Astrocyte (in vitro differentiated cells and primary cell): Measurements from ENCODE around the gene SNX8. TPM values are rescaled to one million over a fixed set of nuclear protein-coding genes. Genes with fewer than 3 reads are reported as not detected.

Experiments
- DNase-seq: peaks from one replicate; pipeline ENCODE4 v3.0.0-alpha.2; 2010; ENCODE audit warnings: low read depth
- FAIRE-seq: peaks from 2 replicates; lab custom pipeline; 2011; peaks lifted over from hg19 to GRCh38; lab: Jason Lieb, UNC
- H2AFZ ChIP-seq: 2 replicates; pipeline ENCODE4 v1.6.0; 2012; ENCODE audit warnings: low read depth, low read length, inconsistent platforms
- H3K27ac ChIP-seq: 2 replicates; pipeline ENCODE4 v1.5.1; 2011; ENCODE audit warnings: low read depth, low read length, inconsistent platforms
- H3K27me3 ChIP-seq: 2 replicates; pipeline ENCODE4 v1.6.0; 2011; ENCODE audit warnings: low read length, inconsistent platforms; ENCODE audit not compliant: insufficient read depth
- H3K36me3 ChIP-seq: 2 replicates; pipeline ENCODE4 v1.5.1; 2011; ENCODE audit warnings: low read length, inconsistent platforms; ENCODE audit not compliant: insufficient read depth
- H3K4me1 ChIP-seq: 2 replicates; pipeline ENCODE4 v1.5.1; 2011; ENCODE audit warnings: low read length, inconsistent platforms; ENCODE audit not compliant: insufficient read depth
- H3K4me2 ChIP-seq: 2 replicates; pipeline ENCODE4 v1.6.0; 2012; ENCODE audit warnings: low read length, inconsistent platforms
- H3K4me3 ChIP-seq: 2 replicates; pipeline ENCODE4 v1.5.1; 2011; ENCODE audit warnings: low read depth, mild to moderate bottlenecking, low read length, inconsistent platforms; ENCODE audit not compliant: insufficient read depth
- H3K79me2 ChIP-seq: 2 replicates; pipeline ENCODE4 v1.6.0; 2012; ENCODE audit warnings: mild to moderate bottlenecking, low read length, inconsistent platforms; ENCODE audit not compliant: insufficient read depth
- H3K9ac ChIP-seq: 2 replicates; pipeline ENCODE4 v1.6.0; 2012; ENCODE audit warnings: mild to moderate bottlenecking, low read length, inconsistent platforms
- H3K9me3 ChIP-seq: 2 replicates; pipeline ENCODE4 v1.5.1; 2012; ENCODE audit warnings: low read depth, mild to moderate bottlenecking, low read length, inconsistent platforms; ENCODE audit not compliant: insufficient read depth
- H4K20me1 ChIP-seq: 2 replicates; pipeline ENCODE4 v1.6.0; 2012; ENCODE audit warnings: low read length, inconsistent platforms; ENCODE audit not compliant: insufficient read depth
- H3K27ac Mint-ChIP-seq: one replicate; pipeline ENCODE4 v1.8.0; 2021; ENCODE audit warnings: mild to moderate bottlenecking, mixed read lengths; ENCODE audit not compliant: unreplicated experiment
- H3K27me3 Mint-ChIP-seq: one replicate; pipeline ENCODE4 v1.8.0; 2021; ENCODE audit warnings: low read depth, mixed read lengths; ENCODE audit not compliant: unreplicated experiment
- H3K36me3 Mint-ChIP-seq: one replicate; pipeline ENCODE4 v1.8.0; 2021; ENCODE audit warnings: low read depth, mixed read lengths; ENCODE audit not compliant: unreplicated experiment
- H3K4me1 Mint-ChIP-seq: one replicate; pipeline ENCODE4 v1.8.0; 2021; ENCODE audit warnings: low read depth, mixed read lengths; ENCODE audit not compliant: unreplicated experiment
- H3K4me3 Mint-ChIP-seq: one replicate; pipeline ENCODE4 v1.8.0; 2021; ENCODE audit warnings: mild to moderate bottlenecking, moderate library complexity, mixed read lengths; ENCODE audit not compliant: unreplicated experiment
- H3K9me3 Mint-ChIP-seq: one replicate; pipeline ENCODE4 v1.8.0; 2021; ENCODE audit warnings: mild to moderate bottlenecking, mixed read lengths; ENCODE audit not compliant: unreplicated experiment
- EZH2 ChIP-seq: IDR thresholded peaks from 2 replicates; pipeline ENCODE4 v1.6.1; 2012; ENCODE audit warnings: mild to moderate bottlenecking, low read length, inconsistent platforms; ENCODE audit not compliant: insufficient read depth
- total RNA-seq: library from RNA; stranded (reverse); gene quantifications from 2 replicates; pipeline ENCODE4 v1.2.1, GENCODE V29; 2021
- TF ChIP-seq, protein P1 (sequence below): IDR thresholded peaks from 2 replicates; pipeline ENCODE4 v1.5.1; 2011; ENCODE audit warnings: low read depth, mild to moderate bottlenecking, inconsistent platforms, low read length, moderate library complexity; ENCODE audit not compliant: insufficient read depth

Gene SNX8
- total RNA-seq, 1 donor from 2014 or later, result 28.9 TPM

DNA sequence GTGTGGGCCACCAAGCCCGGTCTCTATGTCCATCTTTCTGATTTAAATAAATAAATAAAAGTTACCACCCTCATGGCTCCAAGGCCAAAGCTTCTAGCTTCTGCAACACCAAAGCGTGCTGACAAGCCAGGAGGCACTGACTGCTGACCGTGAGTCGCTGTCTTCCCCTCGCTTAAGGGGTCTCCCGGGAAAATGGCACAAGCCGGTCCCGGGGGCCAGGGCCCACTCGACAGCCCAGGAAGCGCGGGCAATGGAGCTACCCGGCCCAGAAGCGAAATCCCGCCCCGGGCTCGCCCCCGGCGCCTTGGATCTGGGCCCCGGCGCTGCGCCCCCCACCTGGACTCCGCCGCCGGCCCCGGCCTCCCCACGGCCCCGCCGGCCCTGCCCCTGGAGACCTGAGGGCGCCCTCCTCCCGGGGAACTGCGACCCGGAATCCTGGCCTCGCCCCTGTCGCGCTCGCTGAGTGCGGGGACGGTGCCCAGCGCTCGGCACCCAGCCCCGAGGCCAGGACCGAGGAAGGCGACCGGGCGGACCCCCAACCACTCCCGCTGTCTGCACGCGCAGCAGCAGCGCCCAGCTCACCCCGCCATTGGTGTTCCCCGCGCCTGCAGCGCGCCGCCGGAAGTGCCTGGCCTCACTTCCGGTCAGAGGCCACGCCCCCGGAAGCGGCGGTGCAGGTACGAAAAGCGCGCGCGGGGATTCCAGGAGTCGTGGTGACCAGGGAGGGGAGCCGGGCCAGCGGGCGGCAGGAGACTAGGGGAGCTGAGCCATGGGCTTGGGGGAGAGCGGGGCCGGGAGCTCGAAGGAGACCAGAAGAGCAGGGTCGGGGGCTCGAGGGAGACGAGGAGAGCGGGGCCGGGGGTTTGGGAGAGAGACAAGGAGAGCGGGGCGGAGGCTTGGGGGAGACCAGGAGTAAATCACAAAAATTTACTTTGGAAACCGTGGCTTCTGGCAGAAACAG, 72.4 kb downstream of the SNX8 start, which contains the start of the genes MRM2 and NUDT1:
MRM2 (minus strand) TSS at position 626 of the 961 bp plus-strand sequence; CDS start at position 590, 36 bp downstream.
NUDT1 (plus strand) TSS at position 647 of the 961 bp plus-strand sequence. CDS start 2,349 bp downstream, outside the sequence.
- peaks cover 20% of the 10 kb centered on the region for H4K20me1 ChIP-seq
- peaks cover 4% of the 10 kb centered on the region for H3K36me3 Mint-ChIP-seq
- peaks cover 6% of the 10 kb centered on the region for H3K4me1 Mint-ChIP-seq
- peak within 1 kb of the TSS; percentile 92 for H3K4me3 Mint-ChIP-seq
- peaks cover 12% of the 10 kb centered on the region for H3K36me3 ChIP-seq
- H3K9me3 ChIP-seq, result no peaks in the 10 kb centered on the region
- H3K4me1 ChIP-seq, result peaks cover 4% of the 10 kb centered on the region
- H3K27ac Mint-ChIP-seq, result peak within 1 kb of the TSS; percentile 69
- H3K4me2 ChIP-seq, result peak within 1 kb of the TSS; percentile 97
- DNase-seq (peak; percentile 52), FAIRE-seq (no peak)
- H2AFZ ChIP-seq, result peak within 1 kb of the TSS; percentile 62
- H3K4me3 ChIP-seq, result peak within 1 kb of the TSS; percentile 89
- peaks cover 40% of the 10 kb centered on the region for H3K79me2 ChIP-seq
- no peak for TF ChIP-seq EZH2
- TF ChIP-seq, protein P1, sequence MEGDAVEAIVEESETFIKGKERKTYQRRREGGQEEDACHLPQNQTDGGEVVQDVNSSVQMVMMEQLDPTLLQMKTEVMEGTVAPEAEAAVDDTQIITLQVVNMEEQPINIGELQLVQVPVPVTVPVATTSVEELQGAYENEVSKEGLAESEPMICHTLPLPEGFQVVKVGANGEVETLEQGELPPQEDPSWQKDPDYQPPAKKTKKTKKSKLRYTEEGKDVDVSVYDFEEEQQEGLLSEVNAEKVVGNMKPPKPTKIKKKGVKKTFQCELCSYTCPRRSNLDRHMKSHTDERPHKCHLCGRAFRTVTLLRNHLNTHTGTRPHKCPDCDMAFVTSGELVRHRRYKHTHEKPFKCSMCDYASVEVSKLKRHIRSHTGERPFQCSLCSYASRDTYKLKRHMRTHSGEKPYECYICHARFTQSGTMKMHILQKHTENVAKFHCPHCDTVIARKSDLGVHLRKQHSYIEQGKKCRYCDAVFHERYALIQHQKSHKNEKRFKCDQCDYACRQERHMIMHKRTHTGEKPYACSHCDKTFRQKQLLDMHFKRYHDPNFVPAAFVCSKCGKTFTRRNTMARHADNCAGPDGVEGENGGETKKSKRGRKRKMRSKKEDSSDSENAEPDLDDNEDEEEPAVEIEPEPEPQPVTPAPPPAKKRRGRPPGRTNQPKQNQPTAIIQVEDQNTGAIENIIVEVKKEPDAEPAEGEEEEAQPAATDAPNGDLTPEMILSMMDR, result no peak
- peak within 1 kb of the TSS; percentile 89 for H3K9ac ChIP-seq
- H3K9me3 Mint-ChIP-seq, result no peaks in the 10 kb centered on the region
- H3K27me3 ChIP-seq, result no peaks in the 10 kb centered on the region
- H3K27ac ChIP-seq, result peak within 1 kb of the TSS; percentile 64
- no peaks in the 10 kb centered on the region for H3K27me3 Mint-ChIP-seq

DNA sequence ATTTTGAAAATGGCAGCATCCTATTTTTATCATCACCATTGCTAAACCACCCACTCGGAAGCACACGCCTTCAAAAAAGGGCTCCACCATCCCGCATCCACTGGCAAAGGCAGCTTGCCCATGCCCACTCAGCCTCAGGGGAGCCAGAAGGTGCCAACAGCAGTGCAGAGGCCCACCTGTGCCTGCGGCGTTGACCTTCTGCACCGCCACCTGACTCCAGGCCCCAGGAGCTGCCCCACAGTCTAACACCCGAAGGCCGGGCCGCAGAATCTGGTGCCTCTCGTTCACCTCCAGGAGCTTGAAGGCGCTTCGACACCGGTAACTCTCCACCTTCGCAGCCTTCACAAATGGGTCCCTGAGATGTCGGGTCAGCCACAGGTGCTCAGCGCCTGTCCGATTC, 75.0 kb downstream of the SNX8 start:
- Histone ChIP-seq H3K9me3 (no peaks in the 10 kb centered on the region), H3K79me2 (peaks cover 40% of the 10 kb centered on the region), H3K36me3 (peaks cover 22% of the 10 kb centered on the region), H3K4me2 (no peak overlapping the region), H3K27me3 (no peaks in the 10 kb centered on the region), H2AFZ (no peak overlapping the region), H3K9ac (no peak overlapping the region), H3K4me3 (no peak overlapping the region), H3K4me1 (peaks cover 19% of the 10 kb centered on the region), H4K20me1 (peaks cover 27% of the 10 kb centered on the region), H3K27ac (no peak overlapping the region)
- peaks cover 11% of the 10 kb centered on the region for H3K36me3 Mint-ChIP-seq
- DNase-seq, result no peak
- H3K4me3 Mint-ChIP-seq, result peak overlapping the region; percentile 45
- H3K9me3 Mint-ChIP-seq, result no peaks in the 10 kb centered on the region
- no peak overlapping the region for H3K27ac Mint-ChIP-seq
- peaks cover 10% of the 10 kb centered on the region for H3K4me1 Mint-ChIP-seq
- no peak for FAIRE-seq
- H3K27me3 Mint-ChIP-seq, result no peaks in the 10 kb centered on the region
- no peak for TF ChIP-seq EZH2
- TF ChIP-seq, protein P1, result no peak
